Nephron progenitor cell (in vitro differentiated cells): ENCODE measurements around the gene SMARCAL1.

ENCODE experiments used
- DNase-seq: peaks from one replicate; pipeline ENCODE4 v3.0.0; 2021
- H3K27ac Mint-ChIP-seq: 2 replicates; pipeline ENCODE4 v1.8.0; 2021; ENCODE audit warnings: mild to moderate bottlenecking, moderate library complexity, mixed read lengths
- H3K27me3 Mint-ChIP-seq: 2 replicates; pipeline ENCODE4 v1.8.0; 2021; ENCODE audit warnings: mild to moderate bottlenecking, low read depth, mixed read lengths; ENCODE audit not compliant: poor library complexity
- H3K36me3 Mint-ChIP-seq: 2 replicates; pipeline ENCODE4 v1.8.0; 2021; ENCODE audit warnings: low read depth, mixed read lengths
- H3K4me1 Mint-ChIP-seq: 2 replicates; pipeline ENCODE4 v1.8.0; 2021; ENCODE audit warnings: mixed read lengths
- H3K4me3 Mint-ChIP-seq: 2 replicates; pipeline ENCODE4 v1.8.0; 2021; ENCODE audit warnings: mild to moderate bottlenecking, moderate library complexity, mixed read lengths
- H3K9me3 Mint-ChIP-seq: 2 replicates; pipeline ENCODE4 v1.8.0; 2021; ENCODE audit warnings: mild to moderate bottlenecking, moderate library complexity, mixed read lengths
- CTCF ChIP-seq: fragments of 200-600 bp; sonication (generic); IDR thresholded peaks from 2 replicates; pipeline ENCODE4 v1.5.0; 2021; ENCODE audit warnings: antibody characterized with exemption

Gene SMARCAL1

DNA sequence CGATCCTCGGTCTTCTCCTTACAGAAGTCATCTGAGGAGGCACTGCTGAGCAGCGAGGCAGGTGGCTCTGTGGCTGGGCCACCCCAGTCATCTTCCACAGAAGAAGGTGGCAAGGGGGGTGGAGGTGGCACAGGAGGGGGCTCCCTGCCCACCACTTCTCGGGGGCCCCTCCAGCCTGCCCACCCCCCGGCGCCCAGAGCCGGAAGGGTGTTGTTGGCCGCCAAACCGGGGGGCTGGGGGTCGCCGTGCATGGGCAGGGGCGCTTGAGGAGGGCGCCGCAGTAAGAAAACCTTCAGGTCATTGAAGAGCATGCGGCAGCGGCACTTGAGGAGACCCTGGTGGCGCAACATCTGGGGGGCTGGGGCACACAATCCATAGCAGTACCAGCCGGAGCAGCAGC, 42.5 kb upstream of the SMARCAL1 start:
- no peaks in the 10 kb centered on the region for H3K9me3 Mint-ChIP-seq
- peaks cover 91% of the 10 kb centered on the region for H3K27me3 Mint-ChIP-seq
- no peaks in the 10 kb centered on the region for H3K36me3 Mint-ChIP-seq

DNA sequence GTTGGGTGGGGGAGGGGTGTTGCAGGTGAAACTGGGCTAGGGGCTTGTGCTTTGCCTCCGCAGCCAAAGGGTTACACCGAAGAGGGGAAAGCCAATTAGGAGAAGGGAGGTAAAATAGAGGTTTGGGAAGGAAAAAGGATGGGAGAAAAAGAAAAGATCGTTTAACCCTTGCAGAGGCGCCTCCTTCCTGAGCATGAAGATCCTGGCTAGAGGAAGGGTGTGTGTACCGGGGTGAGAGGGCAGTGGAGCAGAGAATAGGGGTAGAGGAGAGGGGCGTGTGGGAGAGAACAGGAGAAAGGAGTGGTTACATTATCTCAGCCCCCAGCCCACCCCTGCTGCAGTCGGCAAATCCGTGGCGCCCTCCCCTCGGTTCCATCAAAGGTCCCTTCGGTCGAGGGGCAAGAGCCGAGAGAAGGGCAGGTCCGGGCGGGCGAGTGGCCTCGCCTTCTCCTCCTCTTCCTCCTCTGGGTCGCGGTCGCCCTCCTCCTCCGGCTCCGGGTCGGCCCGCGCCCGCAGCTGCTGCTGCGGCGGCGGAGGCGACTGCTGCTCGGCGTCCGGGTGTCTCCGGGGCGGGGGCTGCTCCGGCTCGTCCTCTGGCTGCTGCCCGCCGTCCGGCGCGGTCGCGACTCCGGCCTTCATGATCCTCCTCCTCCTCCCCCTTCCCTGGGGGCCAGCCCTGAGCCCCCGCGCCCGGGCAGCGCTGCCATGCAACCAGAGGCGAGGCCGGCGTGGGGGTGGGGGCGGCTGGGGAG, 41.1 kb upstream of the SMARCAL1 start:
- H3K4me3 Mint-ChIP-seq, result peak overlapping the region; percentile 82
- TF ChIP-seq CTCF, result no peak
- no peaks in the 10 kb centered on the region for H3K9me3 Mint-ChIP-seq
- peaks cover 16% of the 10 kb centered on the region for H3K4me1 Mint-ChIP-seq
- peaks cover 95% of the 10 kb centered on the region for H3K27me3 Mint-ChIP-seq
- H3K36me3 Mint-ChIP-seq, result no peaks in the 10 kb centered on the region
- no peak overlapping the region for H3K27ac Mint-ChIP-seq
- peak; percentile 57 for DNase-seq

More for the DNA sequence above, 42.5 kb upstream of the SMARCAL1 start:
- no peak for TF ChIP-seq CTCF
- DNase-seq, result no peak
- Mint-ChIP-seq H3K27ac (no peak overlapping the region), H3K4me3 (peak overlapping the region; percentile 46), H3K4me1 (peaks cover 16% of the 10 kb centered on the region)

DNA sequence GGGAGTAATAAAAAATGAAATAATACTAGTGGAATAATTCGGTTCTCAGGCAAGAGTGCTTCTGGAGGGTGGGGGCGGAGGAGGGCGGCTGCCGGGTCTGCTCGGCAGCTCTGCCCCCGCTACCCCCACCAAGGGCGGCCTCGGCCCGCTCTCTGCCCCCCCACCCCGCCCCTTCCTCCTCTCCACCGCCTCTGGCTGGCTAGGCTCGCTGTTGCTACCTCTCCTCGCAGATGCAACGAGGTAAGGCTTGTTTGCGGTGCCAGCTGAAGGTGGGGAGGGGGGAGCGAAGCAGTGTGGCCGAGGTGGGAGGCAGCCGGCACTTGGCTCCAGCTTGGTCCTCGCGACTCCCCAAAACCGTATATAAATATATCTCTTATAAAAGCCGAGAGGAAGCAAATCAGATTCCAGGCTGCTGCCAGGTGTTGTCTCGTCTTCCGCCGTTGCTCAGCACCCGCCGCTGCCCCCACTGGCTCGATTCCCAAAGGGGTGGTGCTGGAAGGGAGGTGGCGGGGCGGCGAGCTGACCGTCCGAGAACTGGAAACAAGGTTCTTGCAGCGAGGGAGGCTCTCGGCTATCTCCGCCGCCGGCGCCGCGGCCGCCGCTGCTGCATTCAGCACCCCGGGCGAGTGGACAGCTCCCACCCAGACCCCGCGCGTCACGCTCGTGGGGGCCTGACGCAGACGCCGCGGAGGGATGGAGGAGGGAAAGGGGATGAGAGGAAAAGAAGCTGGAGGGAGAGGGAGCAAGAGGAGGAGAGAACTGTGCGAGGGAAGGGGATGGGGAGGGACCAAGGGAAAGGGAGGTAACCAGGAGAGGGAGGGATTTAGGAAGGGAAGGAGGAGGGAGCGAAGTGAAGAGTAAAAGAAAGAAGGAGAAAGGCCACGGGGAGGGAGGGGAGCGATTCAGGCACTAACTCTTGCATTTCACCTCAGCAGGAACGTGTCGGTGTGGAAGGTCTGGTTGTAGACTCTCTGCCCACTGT, 40.3 kb upstream of the SMARCAL1 start, which contains the start of gene MARCHF4:
Gene MARCHF4, minus strand, starts transcription at position 763 of the 982 bp plus-strand sequence. CDS start 2,223 bp downstream, outside the sequence.
- H3K4me3 Mint-ChIP-seq, result peak within 1 kb of the TSS; percentile 78
- H3K9me3 Mint-ChIP-seq, result no peaks in the 10 kb centered on the region
- TF ChIP-seq CTCF, result no peak
- DNase-seq, result peak; percentile 98
- peaks cover 95% of the 10 kb centered on the region for H3K27me3 Mint-ChIP-seq
- H3K4me1 Mint-ChIP-seq, result peaks cover 16% of the 10 kb centered on the region
- no peak within 1 kb of the TSS for H3K27ac Mint-ChIP-seq
- H3K36me3 Mint-ChIP-seq, result no peaks in the 10 kb centered on the region

DNA sequence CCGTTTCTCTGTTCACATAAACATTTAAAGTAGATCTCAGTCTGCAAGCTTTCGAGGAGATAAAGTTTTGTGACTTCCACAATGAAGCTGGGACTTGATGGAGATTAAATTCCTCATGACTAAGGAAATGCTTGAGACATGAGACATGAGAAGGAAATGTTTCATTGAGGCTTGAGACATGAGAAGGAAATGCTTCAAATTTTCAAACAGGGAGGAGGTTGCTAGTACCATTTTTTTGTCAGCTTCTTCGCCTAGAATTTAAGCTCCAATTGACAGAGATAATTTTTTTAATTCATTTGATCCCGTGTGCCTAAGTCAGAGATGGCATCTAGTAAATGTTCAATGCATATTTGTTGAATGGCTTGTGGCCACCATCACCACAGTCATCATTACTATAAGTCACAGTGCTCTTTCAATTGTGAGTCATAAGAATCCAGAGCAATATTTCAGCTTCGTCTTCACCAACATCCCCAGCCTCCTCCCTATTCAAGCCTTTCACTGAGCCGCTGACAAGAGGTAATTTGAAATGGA, 39.5 kb upstream of the SMARCAL1 start:
- H3K9me3 Mint-ChIP-seq, result no peaks in the 10 kb centered on the region
- TF ChIP-seq CTCF, result no peak
- peak overlapping the region; percentile 78 for H3K4me3 Mint-ChIP-seq
- H3K27ac Mint-ChIP-seq, result no peak overlapping the region
- no peak for DNase-seq
- peaks cover 93% of the 10 kb centered on the region for H3K27me3 Mint-ChIP-seq
- peaks cover 16% of the 10 kb centered on the region for H3K4me1 Mint-ChIP-seq
- H3K36me3 Mint-ChIP-seq, result no peaks in the 10 kb centered on the region

GRCh38 chr2:216373896-216374295, 38.4 kb upstream of the SMARCAL1 start:
- Mint-ChIP-seq H3K27ac (no peak overlapping the region), H3K27me3 (peaks cover 93% of the 10 kb centered on the region), H3K4me3 (no peak overlapping the region), H3K4me1 (peaks cover 16% of the 10 kb centered on the region), H3K9me3 (no peaks in the 10 kb centered on the region), H3K36me3 (no peaks in the 10 kb centered on the region)
- TF ChIP-seq CTCF, result no peak
- DNase-seq, result no peak
